ENCODE measurements around the gene FMO5. TPM values are rescaled to one million over a fixed set of nuclear protein-coding genes. Genes with fewer than 3 reads are reported as not detected.

The FMO5 gene
- total and polyA plus RNA-seq, 10 of the 15 experiments (the other 5 are each of a cell fraction or from before 2014, with no cell fraction given) = 0.05 to 0.58 (median 0.19) TPM

DNA sequence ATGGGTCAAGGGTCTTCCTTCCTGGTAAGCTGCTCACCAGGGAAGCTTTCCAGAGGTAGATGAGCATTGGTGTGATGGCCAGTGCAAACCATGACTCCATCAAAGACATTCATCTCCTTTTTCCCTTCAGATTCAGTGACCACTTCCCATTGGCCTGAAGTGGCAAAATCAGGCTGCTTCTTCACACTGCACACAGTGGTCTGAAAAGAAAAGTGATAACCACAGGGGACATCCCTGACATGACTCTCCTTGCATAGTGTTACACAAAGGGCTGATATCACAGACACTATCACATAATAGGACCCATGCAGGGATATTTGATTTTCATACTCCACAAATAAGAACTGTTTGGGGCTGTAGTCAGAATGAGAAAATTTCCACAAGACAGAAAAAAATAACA, 11.9 kb downstream of the FMO5 start:
- ChIA-PET CTCF (no interaction called here), POLR2A (no interaction called here), RAD21 (ENCODE audit: unreplicated experiment) (no interaction called here), SMC1A (ENCODE audit: uncharacterized antibody, unreplicated experiment) (no interaction called here)
- no TSS peak for BruUV-seq (replicated peaks)
- TF ChIP-seq NR2C2 (IDR thresholded peaks at IDR 0.05; ENCODE audit: borderline replicate concordance, control insufficient read depth, insufficient read length, low read depth) = no peak
- Histone ChIP-seq H2AFZ (ENCODE audit: control insufficient read depth, low read depth, low read length) (no peak overlapping the region), H3K9ac (ENCODE audit: control insufficient read depth, insufficient read depth, low read length) (no peak overlapping the region), H3K4me3 (no peak overlapping the region), H3K27ac (ENCODE audit: control insufficient read depth, insufficient read depth) (no peak overlapping the region), H3K36me3 (ENCODE audit: control insufficient read depth in 2 of 2, insufficient read depth in 2 of 2, low read length in 1 of 2) (no peaks in the 10 kb centered on the region), H3K4me1 (ENCODE audit: control insufficient read depth, insufficient read depth, low read length) (no peaks in the 10 kb centered on the region), H3K27me3 (replicated peaks in 1 of 2; ENCODE audit: control insufficient read depth in 2 of 2, insufficient read depth in 2 of 2, low read length in 1 of 2) (no peaks in the 10 kb centered on the region), H4K20me1 (ENCODE audit: control insufficient read depth, insufficient read depth) (no peaks in the 10 kb centered on the region), H3K9me3 (replicated peaks; ENCODE audit: control insufficient read depth, insufficient read depth, low read length) (no peaks in the 10 kb centered on the region), H3K79me2 (ENCODE audit: control insufficient read depth, insufficient read depth, low read length) (no peaks in the 10 kb centered on the region), H3K4me2 (ENCODE audit: control insufficient read depth, insufficient read depth) (no peak overlapping the region)
- in situ Hi-C loops (cut with MboI) = no loop called here
- no peak for FAIRE-seq
- intact Hi-C loops (cut with micrococcal nuclease; ENCODE audit: unreplicated experiment) = no loop called here
- DNase-seq (ENCODE audit: low read depth, low spot score) = no peak
- ATAC-seq = no peak

GRCh38 chr1:147211577-147211976, 13.6 kb downstream of the FMO5 start:
- no peak overlapping the region for H2AFZ ChIP-seq (ENCODE audit: control insufficient read depth, low read depth, low read length)
- no peaks in the 10 kb centered on the region for H3K79me2 ChIP-seq (ENCODE audit: control insufficient read depth, insufficient read depth, low read length)
- no peak overlapping the region for H3K4me3 ChIP-seq
- in situ Hi-C loops (cut with MboI) (no loop called here), intact Hi-C loops (cut with micrococcal nuclease; ENCODE audit: unreplicated experiment) (no loop called here)
- ChIA-PET CTCF (no interaction called here), POLR2A (no interaction called here), RAD21 (ENCODE audit: unreplicated experiment) (no interaction called here), SMC1A (ENCODE audit: uncharacterized antibody, unreplicated experiment) (interaction anchor here (0.6 kb wide), 1 partner anchor 52 kb away, joined by 3 read pairs; no protein-coding TSS in a partner anchor)
- no TSS peak for BruUV-seq (replicated peaks)
- ATAC-seq = no peak
- H3K36me3 ChIP-seq (ENCODE audit: control insufficient read depth in 2 of 2, insufficient read depth in 2 of 2, low read length in 1 of 2) = no peaks in the 10 kb centered on the region
- H3K9ac ChIP-seq (ENCODE audit: control insufficient read depth, insufficient read depth, low read length) = no peak overlapping the region
- no peaks in the 10 kb centered on the region for H3K4me1 ChIP-seq (ENCODE audit: control insufficient read depth, insufficient read depth, low read length)
- no peak for DNase-seq (ENCODE audit: low read depth, low spot score)
- no peak overlapping the region for H3K27ac ChIP-seq (ENCODE audit: control insufficient read depth, insufficient read depth)
- FAIRE-seq = peak; percentile 49
- no peaks in the 10 kb centered on the region for H3K9me3 ChIP-seq (replicated peaks; ENCODE audit: control insufficient read depth, insufficient read depth, low read length)
- no peak overlapping the region for H3K4me2 ChIP-seq (ENCODE audit: control insufficient read depth, insufficient read depth)
- H3K27me3 ChIP-seq (replicated peaks in 1 of 2; ENCODE audit: control insufficient read depth in 2 of 2, insufficient read depth in 2 of 2, low read length in 1 of 2) = no peaks in the 10 kb centered on the region
- 94% methylated on average over 2 of the region's 2 CpGs for WGBS (ENCODE audit: insufficient coverage, insufficient replicate concordance, low lambda C conversion rate, missing lambda C conversion rate)
- no peaks in the 10 kb centered on the region for H4K20me1 ChIP-seq (ENCODE audit: control insufficient read depth, insufficient read depth)
- TF ChIP-seq ZNF274 (IDR thresholded peaks at IDR 0.05; ENCODE audit: insufficient read depth, insufficient read length) (no peak), CREB1 (IDR thresholded peaks at IDR 0.05; ENCODE audit: low read depth) (no peak), DPF2 (IDR thresholded peaks at IDR 0.05) (no peak), TCF12 (IDR thresholded peaks at IDR 0.05; ENCODE audit: low read depth, low read length) (no peak), ZNF207 (IDR thresholded peaks at IDR 0.05; ENCODE audit: borderline replicate concordance) (no peak), BMI1 (IDR thresholded peaks at IDR 0.05; ENCODE audit: borderline replicate concordance) (no peak), SMAD1 (IDR thresholded peaks at IDR 0.05; ENCODE audit: low read depth, partially characterized antibody) (no peak), CHD1 (IDR thresholded peaks at IDR 0.05; ENCODE audit: low read depth, low read length) (no peak), YY1 (IDR thresholded peaks at IDR 0.05; ENCODE audit: low read depth, low read length) (no peak), SMAD5 (IDR thresholded peaks at IDR 0.05; ENCODE audit: low read depth) (no peak)
- TF ChIP-seq, protein P1, sequence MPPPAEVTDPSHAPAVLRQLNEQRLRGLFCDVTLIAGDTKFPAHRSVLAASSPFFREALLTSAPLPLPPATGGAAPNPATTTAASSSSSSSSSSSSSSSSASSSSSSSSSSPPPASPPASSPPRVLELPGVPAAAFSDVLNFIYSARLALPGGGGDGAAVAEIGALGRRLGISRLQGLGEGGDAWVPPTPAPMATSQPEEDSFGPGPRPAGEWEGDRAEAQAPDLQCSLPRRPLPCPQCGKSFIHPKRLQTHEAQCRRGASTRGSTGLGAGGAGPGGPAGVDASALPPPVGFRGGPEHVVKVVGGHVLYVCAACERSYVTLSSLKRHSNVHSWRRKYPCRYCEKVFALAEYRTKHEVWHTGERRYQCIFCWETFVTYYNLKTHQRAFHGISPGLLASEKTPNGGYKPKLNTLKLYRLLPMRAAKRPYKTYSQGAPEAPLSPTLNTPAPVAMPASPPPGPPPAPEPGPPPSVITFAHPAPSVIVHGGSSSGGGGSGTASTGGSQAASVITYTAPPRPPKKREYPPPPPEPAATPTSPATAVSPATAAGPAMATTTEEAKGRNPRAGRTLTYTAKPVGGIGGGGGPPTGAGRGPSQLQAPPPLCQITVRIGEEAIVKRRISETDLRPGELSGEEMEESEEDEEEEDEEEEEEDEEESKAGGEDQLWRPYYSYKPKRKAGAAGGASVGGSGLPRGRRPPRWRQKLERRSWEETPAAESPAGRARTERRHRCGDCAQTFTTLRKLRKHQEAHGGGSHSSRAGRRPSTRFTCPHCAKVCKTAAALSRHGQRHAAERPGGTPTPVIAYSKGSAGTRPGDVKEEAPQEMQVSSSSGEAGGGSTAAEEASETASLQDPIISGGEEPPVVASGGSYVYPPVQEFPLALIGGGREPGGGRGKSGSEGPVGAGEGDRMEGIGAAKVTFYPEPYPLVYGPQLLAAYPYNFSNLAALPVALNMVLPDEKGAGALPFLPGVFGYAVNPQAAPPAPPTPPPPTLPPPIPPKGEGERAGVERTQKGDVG (CRISPR knock-in tag; IDR thresholded peaks at IDR 0.05) = no peak
- TF ChIP-seq, protein P2, sequence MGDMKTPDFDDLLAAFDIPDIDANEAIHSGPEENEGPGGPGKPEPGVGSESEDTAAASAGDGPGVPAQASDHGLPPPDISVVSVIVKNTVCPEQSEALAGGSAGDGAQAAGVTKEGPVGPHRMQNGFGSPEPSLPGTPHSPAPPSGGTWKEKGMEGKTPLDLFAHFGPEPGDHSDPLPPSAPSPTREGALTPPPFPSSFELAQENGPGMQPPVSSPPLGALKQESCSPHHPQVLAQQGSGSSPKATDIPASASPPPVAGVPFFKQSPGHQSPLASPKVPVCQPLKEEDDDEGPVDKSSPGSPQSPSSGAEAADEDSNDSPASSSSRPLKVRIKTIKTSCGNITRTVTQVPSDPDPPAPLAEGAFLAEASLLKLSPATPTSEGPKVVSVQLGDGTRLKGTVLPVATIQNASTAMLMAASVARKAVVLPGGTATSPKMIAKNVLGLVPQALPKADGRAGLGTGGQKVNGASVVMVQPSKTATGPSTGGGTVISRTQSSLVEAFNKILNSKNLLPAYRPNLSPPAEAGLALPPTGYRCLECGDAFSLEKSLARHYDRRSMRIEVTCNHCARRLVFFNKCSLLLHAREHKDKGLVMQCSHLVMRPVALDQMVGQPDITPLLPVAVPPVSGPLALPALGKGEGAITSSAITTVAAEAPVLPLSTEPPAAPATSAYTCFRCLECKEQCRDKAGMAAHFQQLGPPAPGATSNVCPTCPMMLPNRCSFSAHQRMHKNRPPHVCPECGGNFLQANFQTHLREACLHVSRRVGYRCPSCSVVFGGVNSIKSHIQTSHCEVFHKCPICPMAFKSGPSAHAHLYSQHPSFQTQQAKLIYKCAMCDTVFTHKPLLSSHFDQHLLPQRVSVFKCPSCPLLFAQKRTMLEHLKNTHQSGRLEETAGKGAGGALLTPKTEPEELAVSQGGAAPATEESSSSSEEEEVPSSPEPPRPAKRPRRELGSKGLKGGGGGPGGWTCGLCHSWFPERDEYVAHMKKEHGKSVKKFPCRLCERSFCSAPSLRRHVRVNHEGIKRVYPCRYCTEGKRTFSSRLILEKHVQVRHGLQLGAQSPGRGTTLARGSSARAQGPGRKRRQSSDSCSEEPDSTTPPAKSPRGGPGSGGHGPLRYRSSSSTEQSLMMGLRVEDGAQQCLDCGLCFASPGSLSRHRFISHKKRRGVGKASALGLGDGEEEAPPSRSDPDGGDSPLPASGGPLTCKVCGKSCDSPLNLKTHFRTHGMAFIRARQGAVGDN (IDR thresholded peaks at IDR 0.05) = no peak

All from GM12878 (cell line).